Activated T-cell treated with anti-CD3 and anti-CD28 coated beads, Interleukin-2, amount 50 U/mL, for 48 hours (primary cell): Measurements from ENCODE around the gene CYFIP2.
A peak's percentile ranks its signal among the peaks of the same experiment; 100 is the strongest.

ENCODE experiments used
- DNase-seq, 2 experiments: peaks; one replicate each; pipeline ENCODE4 v3.0.0-alpha.2; 2020

CYFIP2 gene

DNA sequence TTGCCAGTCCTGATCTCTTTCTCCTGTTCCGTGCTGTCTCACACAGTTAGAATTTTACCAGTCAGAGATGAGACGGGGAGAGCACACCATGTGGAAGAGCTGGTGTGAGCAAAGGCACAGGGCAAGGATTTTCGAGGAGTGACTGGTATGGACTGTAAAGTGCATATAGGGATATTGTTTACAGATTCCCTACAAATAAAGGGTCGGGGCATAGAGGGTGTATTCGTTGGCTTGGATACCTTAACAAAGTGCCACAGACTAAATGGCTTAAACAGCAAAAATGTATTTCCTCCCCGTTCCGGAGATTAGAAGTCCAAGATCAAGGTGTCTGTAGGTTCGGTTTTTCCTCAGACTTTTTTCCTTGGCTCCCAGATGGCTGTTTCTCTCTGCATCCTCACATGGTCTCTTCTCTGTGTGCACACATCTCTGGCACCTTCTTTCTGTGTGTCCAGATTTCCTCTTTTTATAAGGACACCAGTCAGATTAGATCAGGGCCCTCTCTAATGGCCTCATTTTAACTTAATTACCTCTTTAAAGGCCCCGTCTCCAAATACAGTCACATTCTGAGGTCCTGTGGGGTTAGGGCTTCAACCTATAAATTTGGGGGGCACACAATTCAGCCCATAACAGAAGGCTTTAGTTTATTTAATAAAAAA lies 23.4 kb downstream of the CYFIP2 start:
- DNase-seq, result peak in 1 of 2 experiments; percentile 1

DNA sequence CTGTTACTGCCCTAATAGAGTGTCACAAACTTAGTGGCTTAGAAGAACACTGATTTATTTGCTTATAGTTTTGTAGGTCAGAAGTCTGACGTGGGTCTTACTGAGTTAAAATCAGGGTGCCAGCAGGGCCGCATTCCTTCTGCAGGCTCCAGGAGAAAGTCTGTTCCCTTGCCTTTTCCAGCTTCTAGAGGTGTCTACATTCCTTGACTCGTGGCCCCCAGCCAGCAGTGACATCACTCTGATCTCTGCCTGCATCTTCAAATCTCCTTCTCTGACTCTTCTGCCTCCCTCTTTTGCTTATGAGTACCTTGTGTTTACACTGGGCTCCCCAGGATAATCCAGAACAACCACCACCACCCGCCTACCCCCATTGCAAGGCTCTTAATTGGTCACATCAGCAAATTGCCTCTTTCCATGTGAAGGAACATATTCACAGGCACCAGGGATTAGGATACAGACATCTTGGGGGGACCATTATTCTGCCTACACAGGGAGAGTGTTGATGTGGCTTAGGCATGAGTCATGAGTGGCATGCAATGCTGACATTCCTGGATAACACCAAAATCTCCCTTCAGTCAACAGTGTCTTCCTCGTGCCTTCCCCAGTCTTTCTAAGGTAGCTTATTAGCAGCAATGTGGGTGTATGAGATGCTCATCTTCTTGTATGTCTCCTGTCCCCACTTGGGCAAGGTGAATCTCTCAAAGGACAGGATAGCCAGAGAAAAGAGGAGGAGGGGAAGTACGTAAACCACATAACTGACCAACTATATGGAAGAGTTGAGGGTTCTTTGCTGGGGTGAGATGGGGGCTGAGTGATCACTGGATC lies 24.4 kb downstream of the CYFIP2 start:
- no peak for DNase-seq

DNA sequence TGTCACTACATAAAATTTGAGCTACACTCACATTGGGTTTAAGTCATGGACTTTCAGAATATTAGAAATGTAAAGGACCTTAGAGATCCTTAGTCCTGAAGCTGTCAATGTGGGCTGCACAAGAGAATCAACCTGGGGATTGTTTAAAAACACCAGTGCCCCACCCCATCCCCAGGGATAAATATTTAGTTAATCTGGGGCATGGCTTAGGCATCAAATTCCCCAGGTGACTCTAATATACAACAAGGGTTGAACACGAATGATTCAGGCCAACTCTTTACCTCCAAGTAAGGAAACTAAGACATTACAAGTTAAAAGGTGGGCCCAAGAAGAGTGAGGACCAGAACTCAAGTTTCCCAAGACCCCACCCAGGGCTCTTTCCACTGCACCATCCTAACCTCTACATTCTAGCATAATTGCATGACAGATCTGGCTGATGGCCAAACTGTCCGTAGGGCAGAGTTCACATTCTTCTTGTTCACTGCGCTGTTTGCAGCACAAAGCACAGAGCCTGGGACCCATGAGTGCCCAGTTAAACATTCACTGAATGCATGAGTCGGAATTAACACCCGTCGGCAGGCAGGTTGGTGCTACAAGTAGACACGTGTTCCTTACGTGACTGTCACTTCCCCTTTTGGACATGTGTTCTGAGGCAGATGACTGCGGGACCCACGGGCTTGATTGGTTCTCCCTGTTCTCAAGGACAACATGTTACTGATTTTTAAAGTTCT lies 25.2 kb downstream of the CYFIP2 start:
- DNase-seq, result peak; percentile 43 to 60

DNA sequence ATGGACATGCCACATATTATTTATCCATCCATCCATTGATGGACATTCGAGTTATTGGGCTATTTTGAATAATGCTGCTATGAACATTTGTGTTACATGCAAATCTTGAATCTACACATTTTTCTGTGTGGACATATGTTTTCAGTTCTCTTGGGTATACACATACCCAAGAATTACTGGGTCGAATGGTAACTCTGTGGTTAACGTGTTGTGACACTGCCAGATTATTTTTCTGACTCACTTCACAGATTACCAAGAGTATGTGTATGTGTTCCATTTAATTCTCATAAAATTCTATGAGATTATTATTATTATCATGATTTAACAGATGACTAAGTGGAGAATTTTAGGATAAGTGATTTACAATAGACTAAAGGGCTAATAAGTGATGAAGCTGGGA lies 26.7 kb downstream of the CYFIP2 start:
- DNase-seq, result no peak

DNA sequence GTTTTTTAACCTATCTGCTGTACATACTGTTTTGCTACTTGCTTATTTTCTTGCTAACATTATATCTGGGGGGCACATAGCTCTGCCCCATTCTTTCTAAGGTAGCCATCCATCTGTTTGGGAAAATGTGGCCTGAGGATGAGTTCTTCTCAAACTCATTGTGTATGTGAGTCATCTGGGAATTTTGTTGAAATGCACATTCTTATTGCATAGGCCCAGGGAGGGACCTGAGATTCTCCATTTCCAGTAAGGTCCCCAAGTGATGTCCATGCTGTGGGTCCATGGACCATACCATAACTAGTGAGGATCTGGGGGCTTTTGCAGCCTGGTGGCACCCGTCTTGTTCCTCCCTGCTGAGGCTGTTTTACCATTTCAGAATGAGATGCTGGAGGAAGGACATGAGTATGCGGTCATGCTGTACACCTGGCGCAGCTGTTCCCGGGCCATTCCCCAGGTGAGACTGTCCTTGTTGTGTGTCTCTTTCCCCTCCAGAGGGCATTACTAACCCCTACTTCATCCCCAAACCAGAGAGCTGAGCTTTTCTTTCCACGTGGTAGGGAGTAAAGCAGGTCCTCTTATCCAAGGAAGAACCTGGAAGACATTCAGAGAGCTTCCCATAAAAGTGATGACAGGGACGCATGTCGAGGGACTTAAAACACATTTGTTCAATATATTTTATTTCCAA lies 28.6 kb downstream of the CYFIP2 start:
- DNase-seq, result no peak

DNA sequence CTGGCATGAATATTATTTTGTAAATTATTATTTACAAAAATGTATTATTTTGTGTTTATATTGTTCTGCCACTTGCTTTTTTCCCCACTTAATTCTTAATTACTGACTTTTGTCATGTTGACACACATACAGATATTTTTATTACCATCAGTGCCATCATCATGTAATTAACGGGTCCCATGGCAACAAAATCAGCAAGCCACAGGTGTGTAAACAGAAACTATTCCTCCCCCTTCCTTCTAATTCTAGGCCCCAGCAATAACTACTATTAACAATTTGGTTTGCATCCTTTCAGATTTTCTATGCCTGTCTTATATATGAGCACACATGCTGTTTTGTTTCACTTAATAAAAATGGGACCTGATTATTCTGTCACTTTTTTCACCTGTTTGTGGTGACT lies 29.3 kb downstream of the CYFIP2 start:
- no peak for DNase-seq

DNA sequence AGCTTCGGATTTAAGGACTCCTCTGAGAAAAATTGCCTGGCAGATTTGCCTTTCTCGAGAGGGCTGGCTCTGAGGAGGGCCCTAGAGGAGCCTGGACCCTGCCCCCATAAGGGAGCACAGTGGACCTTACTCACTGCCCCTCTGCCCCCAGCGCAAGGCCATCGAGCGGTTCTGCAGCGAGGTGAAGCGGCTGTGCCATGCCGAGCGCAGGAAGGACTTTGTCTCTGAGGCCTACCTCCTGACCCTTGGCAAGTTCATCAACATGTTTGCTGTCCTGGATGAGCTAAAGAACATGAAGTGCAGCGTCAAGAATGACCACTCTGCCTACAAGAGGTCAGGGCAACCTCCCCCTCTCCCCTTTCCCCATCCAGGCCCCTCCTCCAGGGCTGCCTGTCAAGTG lies 34.6 kb downstream of the CYFIP2 start:
- DNase-seq, result no peak

DNA sequence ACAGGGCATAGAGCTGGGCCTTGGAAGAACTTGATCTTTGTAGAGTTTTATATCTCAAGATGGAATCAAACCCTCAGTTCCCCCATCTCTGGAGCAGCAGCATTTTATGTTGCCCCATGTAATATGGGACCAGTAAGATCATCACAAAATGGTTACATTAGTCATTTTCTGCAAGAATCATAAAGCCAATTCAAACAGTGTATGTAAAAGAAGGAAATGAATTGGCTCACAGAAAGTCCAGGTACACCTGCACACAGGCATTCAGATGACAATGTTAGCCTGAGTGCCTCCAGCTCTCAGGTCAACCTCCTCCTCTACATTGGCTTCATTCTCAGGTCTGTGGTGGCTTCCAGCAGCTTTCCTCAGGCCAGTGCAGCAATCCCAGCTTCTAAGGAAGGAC lies 35.1 kb downstream of the CYFIP2 start:
- DNase-seq, result peak in 1 of 2 experiments; percentile 15

DNA sequence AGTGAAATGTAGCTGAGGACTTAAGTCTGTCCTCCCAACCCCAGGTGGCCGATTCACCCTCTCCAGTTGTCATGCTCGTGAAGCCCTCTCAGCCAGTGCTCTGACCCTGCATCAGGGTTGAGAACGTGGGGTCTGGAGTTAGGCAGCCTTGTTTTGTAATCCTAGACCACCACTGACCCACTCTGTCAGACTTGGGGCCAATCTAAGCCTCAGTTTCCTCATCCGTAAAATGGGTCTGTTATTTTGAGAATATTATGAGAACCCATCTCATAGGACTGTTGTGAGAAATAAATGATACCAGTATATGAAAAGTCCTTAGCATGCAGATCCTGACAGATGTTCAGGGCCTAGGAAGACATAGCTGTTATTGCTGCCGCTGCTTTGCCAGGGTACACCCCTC lies 37.1 kb downstream of the CYFIP2 start:
- no peak for DNase-seq

DNA sequence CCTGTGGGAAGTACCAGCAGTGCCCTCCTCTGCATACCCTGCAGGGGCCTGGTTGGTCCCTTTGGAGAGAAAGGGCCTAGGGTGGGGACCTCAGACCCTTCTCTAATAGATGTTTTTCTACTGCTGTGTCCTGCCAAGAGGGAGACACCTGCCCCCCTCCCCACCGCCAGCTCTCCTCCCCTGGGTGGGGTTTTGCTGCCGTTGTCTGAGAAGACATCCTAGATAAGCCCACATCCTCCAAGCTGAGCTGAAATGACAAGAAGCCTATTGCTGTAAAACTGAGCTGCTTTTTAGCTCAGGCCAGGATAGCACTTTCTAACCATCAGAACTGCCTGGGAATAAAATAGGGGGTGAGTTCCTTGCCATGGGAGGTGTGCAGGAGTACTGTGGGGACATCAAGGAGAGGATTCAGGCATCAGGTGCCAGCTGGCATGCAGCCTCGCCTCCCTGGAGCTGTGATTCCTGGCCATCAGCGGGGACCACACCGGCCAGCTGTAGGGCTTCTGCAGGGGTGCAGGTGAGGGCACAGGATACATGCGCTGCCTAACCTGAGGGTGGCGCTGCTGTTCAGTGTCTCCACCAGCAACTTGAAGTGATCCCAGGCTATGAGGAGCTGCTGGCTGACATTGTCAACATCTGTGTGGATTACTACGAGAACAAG lies 37.9 kb downstream of the CYFIP2 start:
- DNase-seq, result peak; percentile 58 to 64

DNA sequence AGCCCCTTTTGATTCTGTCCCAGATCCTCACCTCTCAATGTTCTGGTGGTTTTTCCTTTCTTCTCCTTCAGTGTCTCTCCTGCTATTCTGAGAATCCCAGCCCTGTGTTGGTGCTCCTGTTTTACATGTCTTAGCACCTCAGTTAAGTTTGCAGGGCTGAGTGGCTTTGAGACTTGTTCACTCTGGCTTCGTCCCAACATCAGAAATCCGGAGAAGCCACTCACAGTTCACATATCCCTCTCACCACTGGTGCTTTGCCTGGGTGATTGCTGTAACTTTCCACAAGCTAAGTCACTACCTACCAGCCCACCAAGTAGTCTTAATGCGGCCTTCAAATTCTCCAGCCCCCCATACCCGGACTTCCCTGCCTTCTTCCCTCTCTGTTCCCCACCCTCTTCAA lies 40.2 kb downstream of the CYFIP2 start:
- no peak for DNase-seq

DNA sequence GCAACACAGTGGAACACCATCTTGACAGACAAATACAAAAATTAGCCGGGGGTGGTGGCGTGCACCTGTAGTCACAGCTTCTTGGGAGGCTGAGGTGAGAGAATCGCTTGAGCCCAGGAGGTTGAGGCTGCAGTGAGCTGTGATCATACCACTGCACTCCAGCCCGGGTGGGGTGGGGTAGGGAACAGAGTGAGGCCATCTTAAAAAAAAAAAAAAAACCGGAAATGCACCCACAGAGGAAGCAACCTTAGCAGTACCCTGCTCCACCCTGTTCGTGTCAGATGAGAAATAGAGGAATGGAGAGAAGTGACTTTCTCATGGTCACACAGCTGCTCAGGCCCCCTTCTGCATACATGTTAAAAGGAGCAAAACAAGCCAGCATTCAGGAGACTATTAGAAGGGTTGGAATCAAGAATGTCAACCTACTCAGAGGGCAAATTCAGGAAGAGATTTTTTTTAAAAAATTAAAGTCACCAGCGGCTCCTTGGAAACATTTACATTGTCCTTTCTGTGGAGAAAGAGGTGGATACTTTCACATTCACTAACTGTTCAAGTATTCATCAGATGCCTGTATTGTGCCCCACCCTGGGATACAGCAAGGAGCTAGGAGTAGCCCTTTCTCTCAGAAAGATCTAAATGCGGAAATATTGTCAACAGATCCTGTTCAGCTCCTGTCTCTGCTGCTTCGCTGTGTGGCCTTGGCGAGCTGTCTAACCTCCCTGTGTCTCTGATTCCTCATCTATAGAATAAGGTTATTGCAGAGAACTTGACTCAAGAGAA lies 41.0 kb downstream of the CYFIP2 start:
- DNase-seq, result no peak

DNA sequence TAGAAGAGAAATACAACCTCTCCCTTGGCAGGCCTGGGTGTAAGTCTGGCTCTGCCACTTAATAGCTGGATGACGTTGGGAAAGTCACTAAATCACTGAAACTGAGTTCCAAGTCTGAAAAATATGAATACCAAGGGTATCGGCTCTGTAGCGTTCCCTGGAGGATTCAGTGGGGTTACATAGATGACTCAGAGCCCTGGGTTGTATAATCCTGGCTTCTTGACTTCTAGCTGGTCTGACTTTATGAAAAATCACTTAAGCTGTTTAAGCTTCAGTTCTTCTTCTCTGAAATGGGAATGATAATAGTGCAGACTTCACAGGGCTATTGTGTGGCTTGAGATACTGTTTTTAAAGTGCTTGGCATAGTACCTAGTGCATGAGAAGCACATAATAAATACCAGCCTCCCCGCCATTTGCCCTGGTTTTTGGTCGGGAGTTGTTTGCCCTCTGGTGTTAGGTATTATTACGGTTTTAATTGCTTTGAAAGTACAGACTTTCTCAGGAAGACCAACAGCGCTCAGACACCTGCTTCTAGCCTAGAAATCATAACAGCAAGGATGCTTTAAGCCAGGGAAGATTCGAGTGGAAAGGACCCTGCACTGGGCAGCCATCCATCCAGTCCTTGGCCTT lies 43.0 kb downstream of the CYFIP2 start:
- no peak for DNase-seq

DNA sequence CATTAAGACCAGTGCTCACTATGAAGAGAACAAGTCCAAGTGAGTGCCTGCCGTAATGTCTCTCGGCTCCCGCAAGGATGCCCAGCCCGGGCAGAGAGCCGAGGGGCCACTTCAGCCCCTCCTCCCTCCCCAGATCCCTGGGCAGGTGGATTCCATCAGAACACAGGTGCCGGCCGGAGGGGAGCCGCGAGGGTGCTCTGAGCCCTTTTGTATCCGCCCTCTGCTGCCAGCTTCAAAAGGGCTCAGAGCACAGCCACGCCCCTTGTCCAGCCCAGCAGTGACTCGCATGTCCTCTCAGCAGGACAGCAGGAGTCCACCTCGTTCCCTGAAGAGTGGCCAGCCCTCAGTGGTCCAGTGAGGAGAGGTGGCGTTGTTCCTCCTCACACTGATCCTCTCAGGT lies 43.9 kb downstream of the CYFIP2 start:
- DNase-seq, result no peak

DNA sequence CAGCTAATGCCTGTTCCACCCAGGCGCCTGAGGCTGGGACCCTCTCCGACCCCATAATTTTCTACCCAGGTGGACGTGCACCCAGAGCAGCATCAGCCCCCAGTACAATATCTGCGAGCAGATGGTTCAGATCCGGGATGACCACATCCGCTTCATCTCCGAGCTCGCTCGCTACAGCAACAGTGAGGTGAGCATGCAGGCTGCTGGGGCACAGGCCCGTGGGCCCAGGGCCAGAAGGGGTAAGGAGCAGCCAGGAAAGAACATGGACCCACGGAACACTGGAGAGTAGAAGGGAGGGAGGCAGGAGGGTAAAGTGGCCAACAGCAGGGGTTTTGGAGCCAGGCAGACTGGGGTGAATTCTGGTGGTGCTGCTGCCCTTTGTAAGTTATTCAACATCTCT lies 45.7 kb downstream of the CYFIP2 start:
- DNase-seq, result no peak

DNA sequence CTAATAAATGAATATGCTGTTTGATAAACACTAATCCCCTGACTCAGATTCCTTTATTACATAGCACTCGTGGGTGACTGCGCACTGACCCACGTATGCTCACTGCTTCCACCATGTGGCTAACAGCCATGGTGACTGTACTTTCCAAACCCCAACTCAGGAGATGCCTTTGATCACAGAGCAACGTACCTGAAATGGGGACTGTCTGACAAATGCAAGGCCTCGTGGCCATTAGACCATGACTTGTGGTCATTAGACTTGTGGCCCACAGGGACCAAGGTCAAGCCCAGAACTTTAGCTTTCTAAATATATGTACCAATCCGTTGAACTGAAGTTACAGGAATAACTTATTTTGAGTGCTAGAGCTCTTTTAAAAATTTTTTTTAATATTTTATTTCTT lies 46.6 kb downstream of the CYFIP2 start:
- DNase-seq, result peak; percentile 66 to 73

DNA sequence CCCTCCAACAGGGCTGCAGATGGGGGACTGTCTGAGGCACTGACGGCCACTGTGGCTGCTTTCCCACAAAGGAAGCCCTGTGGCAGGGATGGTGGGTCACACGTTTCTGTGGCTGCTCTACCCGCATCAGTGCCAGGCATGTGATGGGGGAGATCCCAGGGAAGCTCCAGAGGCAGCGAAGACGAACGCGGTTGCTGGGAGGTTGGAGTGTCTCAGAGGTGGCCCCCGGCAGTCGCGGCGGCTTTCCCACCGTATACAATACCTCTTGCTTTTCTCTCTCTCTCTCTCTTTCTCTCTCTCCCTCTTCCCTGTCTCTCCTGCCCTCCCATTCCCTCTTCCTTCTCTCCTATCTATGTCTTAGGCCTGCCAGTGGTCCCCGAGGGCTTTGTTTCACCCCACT lies 56.7 kb downstream of the CYFIP2 start:
- no peak for DNase-seq

DNA sequence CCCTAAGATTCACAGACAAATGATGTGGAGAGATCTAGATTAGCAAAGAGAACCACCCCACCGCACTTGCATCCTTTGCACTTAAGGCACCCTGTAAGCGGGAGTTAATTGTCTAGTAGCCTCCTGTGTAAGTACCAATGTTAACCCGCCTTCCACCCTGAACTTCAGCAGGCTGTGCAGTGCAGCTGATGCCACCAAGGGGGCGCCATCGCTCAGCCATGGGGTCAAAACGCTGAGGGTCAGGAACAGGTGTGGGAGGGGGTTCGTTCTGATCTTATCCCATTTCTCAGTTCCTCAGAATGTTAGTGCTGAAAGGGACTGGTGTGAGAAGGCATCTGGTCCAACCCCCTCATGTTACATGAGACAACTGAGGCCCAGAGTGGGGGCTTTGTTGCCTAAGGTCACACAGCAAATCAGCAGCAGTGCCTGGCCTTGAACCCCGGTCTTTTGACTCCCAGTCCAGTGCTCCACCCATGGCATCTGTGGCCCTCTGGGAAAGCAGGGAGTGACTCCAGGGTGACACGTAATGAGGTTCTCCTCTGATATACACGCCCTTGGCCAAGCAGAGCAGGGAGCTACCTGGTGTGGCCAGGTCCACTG lies 57.3 kb downstream of the CYFIP2 start:
- DNase-seq, result peak in 1 of 2 experiments; percentile 55

DNA sequence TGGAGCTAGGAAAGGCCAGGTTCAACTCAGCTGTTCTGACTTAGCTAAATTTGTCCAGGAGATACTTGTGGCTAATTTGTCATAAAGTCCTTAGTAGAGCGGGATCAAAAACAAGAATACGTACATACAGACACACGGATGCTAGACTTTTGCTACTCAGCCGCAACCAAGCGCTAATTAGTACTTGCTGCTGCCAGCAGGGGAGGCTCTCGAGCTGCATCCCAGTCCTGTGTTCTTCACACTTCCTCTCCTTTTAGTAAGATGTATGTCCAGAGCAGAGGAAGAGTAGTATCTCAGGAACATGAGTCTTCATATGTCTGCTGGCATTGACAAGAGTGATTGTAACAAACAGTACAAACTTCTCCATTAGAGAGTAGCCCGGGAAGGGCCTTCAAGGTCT lies 58.3 kb downstream of the CYFIP2 start:
- DNase-seq, result peak in 1 of 2 experiments; percentile 52

DNA sequence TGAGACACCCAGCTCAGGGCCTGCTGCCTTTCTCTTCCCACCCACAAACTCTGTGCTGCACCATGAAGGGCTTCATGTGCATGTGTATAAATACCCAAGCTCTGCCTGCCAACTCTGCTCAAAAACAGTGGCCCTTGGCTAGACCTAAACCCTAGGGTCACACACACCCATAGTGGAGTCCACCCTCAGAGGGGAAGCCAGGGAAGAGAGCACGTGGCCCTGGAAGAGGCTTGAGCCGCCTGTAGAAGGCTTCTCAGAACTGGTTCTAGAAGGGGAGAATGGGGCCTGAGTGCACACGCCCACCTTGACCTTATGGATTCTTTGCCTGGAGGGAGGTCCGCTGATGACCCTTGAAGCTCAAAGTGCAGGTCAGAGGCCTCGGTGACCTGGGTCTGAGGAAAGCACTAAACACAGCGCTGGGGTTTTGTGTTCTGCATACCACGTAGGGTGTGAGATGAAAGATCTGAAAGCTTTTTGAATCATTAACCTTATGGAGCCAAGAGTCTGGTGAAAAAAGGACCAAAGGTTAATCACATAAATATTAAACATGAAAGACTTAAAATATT lies 60.6 kb downstream of the CYFIP2 start:
- no peak for DNase-seq

DNA sequence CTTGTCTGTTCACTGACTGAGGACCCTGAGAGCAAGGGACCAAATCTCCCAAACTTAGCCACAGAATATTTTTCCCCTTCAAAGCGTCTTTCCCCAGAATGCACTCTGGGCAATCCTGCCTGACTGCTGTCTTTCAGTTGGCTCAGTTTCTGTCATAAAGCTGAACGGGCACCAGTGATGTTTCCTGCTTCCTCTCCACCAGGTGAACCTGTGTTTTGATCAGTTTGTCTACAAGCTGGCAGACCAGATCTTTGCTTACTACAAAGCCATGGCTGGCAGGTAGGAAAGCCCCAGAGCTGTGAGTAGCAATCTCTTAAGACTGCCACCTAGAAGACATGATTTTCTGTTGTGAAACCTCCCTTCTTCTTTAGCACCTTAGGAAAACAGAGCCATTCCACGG lies 61.8 kb downstream of the CYFIP2 start:
- no peak for DNase-seq
